GM12878 (cell line): ENCODE measurements around the gene JAG1. TPM values are rescaled to one million over a fixed set of nuclear protein-coding genes. Genes with fewer than 3 reads are reported as not detected.

ENCODE experiments used
- ATAC-seq: fragments of 200-7000 bp; cut with Tn5 transposase; 3 replicates; pipeline ENCODE4 v1.9.1; 2020; ENCODE audit warnings: mild to moderate bottlenecking, moderate library complexity
- BruUV-seq: library from RNA; stranded (reverse); fragments of 400-500 nt; replicated peaks from 2 replicates; lab custom pipeline; 2021; lab: Mats Ljungman, UMichigan
- CTCF ChIA-PET: fragments of 300-600 bp; sonication (Branson Sonifier 250); formaldehyde crosslinking; extraction: SDS; loops from one replicate; lab custom pipeline; 2021; ENCODE audit warnings: inconsistent platforms; lab: Yijun Ruan, JAX
- POLR2A ChIA-PET: fragments of 350-600 bp; formaldehyde crosslinking; extraction: SDS; loops from one replicate; lab custom pipeline; 2021; ENCODE audit warnings: inconsistent platforms; lab: Charles Lee
- RAD21 ChIA-PET: fragments of 300-600 bp; sonication (Branson Sonifier 250); formaldehyde crosslinking; loops from one replicate; lab custom pipeline; 2023; ENCODE audit warnings: antibody characterized with exemption; ENCODE audit not compliant: unreplicated experiment; lab: Charles Lee
- SMC1A ChIA-PET: fragments of 300-600 bp; sonication (Branson Sonifier 250); formaldehyde crosslinking; loops from one replicate; lab custom pipeline; 2023; ENCODE audit not compliant: unreplicated experiment, uncharacterized antibody; lab: Charles Lee
- DNase-seq: peaks from one replicate; pipeline ENCODE4 v3.0.0-alpha.2; 2011; ENCODE audit warnings: low read depth, low spot score
- FAIRE-seq: peaks from 3 replicates; lab custom pipeline; 2011; peaks lifted over from hg19 to GRCh38; lab: Jason Lieb, UNC
- H2AFZ ChIP-seq: 2 replicates; pipeline ENCODE4 v1.6.0; 2011; ENCODE audit warnings: low read depth, low read length, control low read depth; ENCODE audit not compliant: control insufficient read depth
- H3K27ac ChIP-seq: 2 replicates; pipeline ENCODE4 v1.5.1; 2011; ENCODE audit warnings: control low read depth; ENCODE audit not compliant: control insufficient read depth, insufficient read depth
- H3K27me3 ChIP-seq, 2 experiments: replicated peaks in 1 of 2; 2 replicates each; pipeline versions ENCODE4 v1.6.0 to v1.6.1; 2011; ENCODE audit warnings: low read length in 1 of 2; ENCODE audit not compliant: control insufficient read depth in 2 of 2, insufficient read depth in 2 of 2
- H3K36me3 ChIP-seq, 2 experiments: 2 replicates each; pipeline ENCODE4 v1.5.1; 2011; ENCODE audit warnings: low read length in 1 of 2; ENCODE audit not compliant: control insufficient read depth in 2 of 2, insufficient read depth in 2 of 2
- H3K4me1 ChIP-seq: 2 replicates; pipeline ENCODE4 v1.6.1; 2011; ENCODE audit warnings: mild to moderate bottlenecking, low read length, moderate library complexity, mixed read lengths; ENCODE audit not compliant: control insufficient read depth, insufficient read depth
- H3K4me2 ChIP-seq: 2 replicates; pipeline ENCODE4 v1.6.0; 2011; ENCODE audit warnings: control low read depth; ENCODE audit not compliant: control insufficient read depth, insufficient read depth
- H3K4me3 ChIP-seq: fragments of 200-600 bp; sonication (generic); 2 replicates; pipeline ENCODE4 v1.5.1; 2016
- H3K79me2 ChIP-seq: 2 replicates; pipeline ENCODE4 v1.6.0; 2011; ENCODE audit warnings: low read length; ENCODE audit not compliant: control insufficient read depth, insufficient read depth
- H3K9ac ChIP-seq: 2 replicates; pipeline ENCODE4 v1.8.0; 2011; ENCODE audit warnings: low read length, control low read depth, mixed read lengths; ENCODE audit not compliant: control insufficient read depth, insufficient read depth
- H3K9me3 ChIP-seq: replicated peaks from 3 replicates; pipeline ENCODE4 v1.5.1; 2011; ENCODE audit warnings: mild to moderate bottlenecking, low read length; ENCODE audit not compliant: control insufficient read depth, insufficient read depth
- H4K20me1 ChIP-seq: 2 replicates; pipeline ENCODE4 v1.6.0; 2011; ENCODE audit not compliant: control insufficient read depth, insufficient read depth
- ASH2L ChIP-seq: fragments of 300-600, 200-600 bp; sonication (generic); IDR thresholded peaks from 2 replicates; pipeline ENCODE4 v1.6.1; 2017; ENCODE audit warnings: low read depth, mild to moderate bottlenecking, borderline replicate concordance
- EZH2 ChIP-seq: IDR thresholded peaks from 2 replicates; pipeline ENCODE4 v1.6.1; 2012; ENCODE audit warnings: low read depth, mild to moderate bottlenecking, control low read depth, inconsistent platforms, low read length, borderline replicate concordance; ENCODE audit not compliant: control insufficient read depth
- HDAC2 ChIP-seq: fragments of 200-600 bp; sonication (generic); IDR thresholded peaks from 2 replicates; pipeline ENCODE4 v1.6.1; 2017
- IKZF1 ChIP-seq: fragments of 450-650 bp; conservative IDR thresholded peaks from 2 replicates; pipeline ENCODE4 v1.6.1; 2017; ENCODE audit warnings: antibody characterized with exemption, mild to moderate bottlenecking
- IRF4 ChIP-seq: IDR thresholded peaks from 2 replicates; pipeline ENCODE4 v1.6.1; 2011; ENCODE audit warnings: low read depth, low read length
- MEF2A ChIP-seq: IDR thresholded peaks from 2 replicates; pipeline ENCODE4 v1.6.1; 2011; ENCODE audit warnings: low read depth, mild to moderate bottlenecking, low read length, moderate library complexity; ENCODE audit not compliant: insufficient read depth
- MYC ChIP-seq: IDR thresholded peaks from 2 replicates; pipeline ENCODE4 v1.6.1; 2011; ENCODE audit warnings: mild to moderate bottlenecking, low read length, moderate library complexity, inconsistent platforms; ENCODE audit not compliant: insufficient read depth, insufficient replicate concordance, insufficient read length, severe bottlenecking
- PAX5 ChIP-seq: IDR thresholded peaks from 2 replicates; pipeline ENCODE4 v1.6.1; 2011; ENCODE audit warnings: low read depth, low read length, borderline replicate concordance
- PML ChIP-seq: IDR thresholded peaks from 2 replicates; pipeline ENCODE4 v1.6.1; 2012; ENCODE audit warnings: low read length, inconsistent platforms
- RAD21 ChIP-seq: IDR thresholded peaks from 2 replicates; pipeline ENCODE4 v1.6.1; 2011; ENCODE audit warnings: mild to moderate bottlenecking, low read depth, low read length, moderate library complexity; ENCODE audit not compliant: insufficient read depth
- SMAD1 ChIP-seq: fragments of 450-650 bp; IDR thresholded peaks from 2 replicates; pipeline ENCODE4 v1.6.1; 2018; ENCODE audit warnings: mild to moderate bottlenecking, low read depth; ENCODE audit not compliant: partially characterized antibody
- SP1 ChIP-seq: IDR thresholded peaks from one replicate; pipeline ENCODE4 v1.6.1; 2011; ENCODE audit warnings: low read depth, low read length
- WGBS: methylation state at CpG from one replicate; pipeline ENCODE4 v1.1.6; 2016; ENCODE audit warnings: low lambda C conversion rate; ENCODE audit not compliant: insufficient replicate concordance, insufficient coverage; ENCODE audit errors: missing lambda C conversion rate; 5-methylcytosine and 5-hydroxymethylcytosine counted together
- in situ Hi-C: fragments of 300-500 bp; cut with MboI; formaldehyde crosslinking; loops from 9 replicates; pipeline ENCODE4 v1.14.3; 2018; ENCODE audit warnings: mixed read lengths
- intact Hi-C: fragments of 100-400 bp; cut with micrococcal nuclease; formaldehyde crosslinking; loops from one replicate; pipeline ENCODE4 v1.14.2; 2022; ENCODE audit not compliant: unreplicated experiment
- polyA plus RNA-seq, 11 experiments: library from polyadenylated mRNA; depleted of rRNA in 4 of 11; unstranded in 6 of 11; stranded (reverse) in 5 of 11; fragments of >200 nt; fragmentation: Nextera tagmentation in 4 of 11; fragmentation: Illumina TruSeq in 1 of 11; extraction: Ambion mirVana in 4 of 11; extraction: Trizol in 1 of 11; gene quantifications; 1 replicate in 1 of 11; 2 replicates in 10 of 11; pipeline versions ENCODE4 v1.2.1 to v1.2.3, GENCODE V29; 2011 to 2016; ENCODE audit warnings: inconsistent platforms in 2 of 11, missing spikeins in 2 of 11, low read depth in 1 of 11
- total RNA-seq, 4 experiments: library from RNA; depleted of rRNA in 3 of 4; stranded (reverse); fragments of >200 nt in 3 of 4; fragmentation: Illumina TruSeq in 1 of 4; extraction: Trizol in 1 of 4; gene quantifications; 2 replicates each; pipeline versions ENCODE4 v1.2.1 to v1.2.3, GENCODE V29; 2013 to 2021
- TF ChIP-seq, protein P1 (sequence below): fragments of 450-650 bp; IDR thresholded peaks from 2 replicates; pipeline ENCODE4 v1.6.1; 2017; ENCODE audit warnings: borderline replicate concordance
- TF ChIP-seq, protein P2 (sequence below): fragments of 450-650 bp; IDR thresholded peaks from 2 replicates; pipeline ENCODE4 v1.6.1; 2017; ENCODE audit warnings: low read depth, mild to moderate bottlenecking, moderate library complexity

JAG1 gene
- total and polyA plus RNA-seq, 10 of the 15 experiments (the other 5 are each of a cell fraction or from before 2014, with no cell fraction given): 0.66 to 6.9 (median 1.8) TPM

DNA sequence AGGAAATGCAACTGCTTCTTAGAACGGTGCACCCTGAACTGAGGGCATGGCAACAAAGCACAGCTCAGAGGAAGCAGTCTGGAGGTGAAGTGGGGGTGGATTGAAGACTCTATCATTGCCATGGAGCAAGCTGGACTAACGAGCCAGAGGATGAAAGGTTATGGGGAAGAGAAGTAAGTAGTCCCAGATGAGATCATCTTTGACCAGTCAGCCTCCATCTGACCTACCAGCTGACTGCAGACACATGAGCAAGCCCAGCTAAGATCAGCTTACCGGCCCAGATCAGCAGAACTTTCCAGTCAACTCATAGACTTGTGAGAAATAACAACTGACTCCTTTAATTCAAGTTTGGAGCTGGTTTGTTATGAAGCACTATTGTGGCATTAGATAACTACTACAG is 9.1 kb upstream of the JAG1 start:
- BruUV-seq: no TSS peak
- ChIA-PET RAD21 (interaction anchor here (0.8 to 1.1 kb wide), 2 partner anchors 23 to 42 kb away, joined by 3 read pairs; no protein-coding TSS in a partner anchor), SMC1A (interaction anchor here (1.5 kb wide), 1 partner anchor 861 kb away, joined by 7 read pairs; no protein-coding TSS in a partner anchor), CTCF (interaction anchor here (1.0 to 2.0 kb wide), 6 partner anchors 8 to 367 kb away, joined by 4 to 8 read pairs (median 5); no protein-coding TSS in a partner anchor), POLR2A (no interaction called here)
- WGBS: 0% methylated on average over 3 of the region's 3 CpGs
- Histone ChIP-seq H3K79me2 (no peaks in the 10 kb centered on the region), H3K36me3 (no peaks in the 10 kb centered on the region), H3K9ac (no peak overlapping the region), H4K20me1 (no peaks in the 10 kb centered on the region), H3K4me1 (no peaks in the 10 kb centered on the region), H3K9me3 (no peaks in the 10 kb centered on the region), H3K27ac (no peak overlapping the region), H3K4me2 (no peak overlapping the region), H2AFZ (no peak overlapping the region), H3K4me3 (no peak overlapping the region), H3K27me3 (peaks cover 0 to 2% of the 10 kb centered on the region in 2 experiments; a peak in 1 of 4 replicates)
- DNase-seq: no peak
- TF ChIP-seq SP1 (no peak), PML (no peak), MYC (no peak), SMAD1 (no peak), IRF4 (no peak), PAX5 (no peak), HDAC2 (no peak), EZH2 (no peak), RAD21 (no peak), ASH2L (no peak), IKZF1 (no peak), MEF2A (no peak)
- TF ChIP-seq, protein P1, sequence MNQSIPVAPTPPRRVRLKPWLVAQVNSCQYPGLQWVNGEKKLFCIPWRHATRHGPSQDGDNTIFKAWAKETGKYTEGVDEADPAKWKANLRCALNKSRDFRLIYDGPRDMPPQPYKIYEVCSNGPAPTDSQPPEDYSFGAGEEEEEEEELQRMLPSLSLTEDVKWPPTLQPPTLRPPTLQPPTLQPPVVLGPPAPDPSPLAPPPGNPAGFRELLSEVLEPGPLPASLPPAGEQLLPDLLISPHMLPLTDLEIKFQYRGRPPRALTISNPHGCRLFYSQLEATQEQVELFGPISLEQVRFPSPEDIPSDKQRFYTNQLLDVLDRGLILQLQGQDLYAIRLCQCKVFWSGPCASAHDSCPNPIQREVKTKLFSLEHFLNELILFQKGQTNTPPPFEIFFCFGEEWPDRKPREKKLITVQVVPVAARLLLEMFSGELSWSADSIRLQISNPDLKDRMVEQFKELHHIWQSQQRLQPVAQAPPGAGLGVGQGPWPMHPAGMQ: no peak
- TF ChIP-seq, protein P2, sequence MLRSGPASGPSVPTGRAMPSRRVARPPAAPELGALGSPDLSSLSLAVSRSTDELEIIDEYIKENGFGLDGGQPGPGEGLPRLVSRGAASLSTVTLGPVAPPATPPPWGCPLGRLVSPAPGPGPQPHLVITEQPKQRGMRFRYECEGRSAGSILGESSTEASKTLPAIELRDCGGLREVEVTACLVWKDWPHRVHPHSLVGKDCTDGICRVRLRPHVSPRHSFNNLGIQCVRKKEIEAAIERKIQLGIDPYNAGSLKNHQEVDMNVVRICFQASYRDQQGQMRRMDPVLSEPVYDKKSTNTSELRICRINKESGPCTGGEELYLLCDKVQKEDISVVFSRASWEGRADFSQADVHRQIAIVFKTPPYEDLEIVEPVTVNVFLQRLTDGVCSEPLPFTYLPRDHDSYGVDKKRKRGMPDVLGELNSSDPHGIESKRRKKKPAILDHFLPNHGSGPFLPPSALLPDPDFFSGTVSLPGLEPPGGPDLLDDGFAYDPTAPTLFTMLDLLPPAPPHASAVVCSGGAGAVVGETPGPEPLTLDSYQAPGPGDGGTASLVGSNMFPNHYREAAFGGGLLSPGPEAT: no peak
- ATAC-seq: no peak
- in situ Hi-C loops (no loop called here), intact Hi-C loops (no loop called here)
- FAIRE-seq: no peak
